HCT116 (cell line): ENCODE results near the gene SIRPD.
A peak's percentile ranks its signal among the peaks of the same experiment; 100 is the strongest.

Source experiments
- CEBPB ChIP-seq: IDR thresholded peaks from 2 replicates; pipeline ENCODE4 v1.6.1; 2012; ENCODE audit warnings: low read depth
- CTCF ChIP-seq, 3 experiments: fragments of 200-600 bp in 1 of 3; sonication (generic) in 1 of 3; IDR thresholded peaks in 2 of 3; conservative IDR thresholded peaks in 1 of 3; 2 replicates each; pipeline ENCODE4 v1.5.1; 2012 to 2017; ENCODE audit warnings: low read depth in 2 of 3, low read length in 2 of 3, antibody characterized with exemption in 1 of 3, borderline replicate concordance in 1 of 3, control low read depth in 1 of 3, mild to moderate bottlenecking in 1 of 3, mixed read lengths in 1 of 3, mixed run types in 1 of 3, moderate library complexity in 1 of 3; ENCODE audit not compliant: insufficient read depth in 1 of 3
- EZH2 ChIP-seq: fragments of 200-600 bp; sonication (generic); IDR thresholded peaks from 2 replicates; pipeline ENCODE4 v1.6.1; 2017; ENCODE audit warnings: antibody characterized with exemption, mixed run types
- FOSL1 ChIP-seq: IDR thresholded peaks from 2 replicates; pipeline ENCODE4 v1.6.1; 2012; ENCODE audit warnings: low read depth
- RAD21 ChIP-seq: IDR thresholded peaks from 2 replicates; pipeline ENCODE4 v1.6.1; 2012; ENCODE audit warnings: low read depth, mild to moderate bottlenecking
- REST ChIP-seq: IDR thresholded peaks from 2 replicates; pipeline ENCODE4 v1.6.1; 2012; ENCODE audit warnings: low read depth

GRCh38 chr20:1509237-1509636, 48.3 kb downstream of the SIRPD start:
- TF ChIP-seq CTCF (IDR thresholded peaks at IDR 0.05 in 2 of 3, conservative IDR thresholded peaks at IDR 0.05 in 1 of 3; ENCODE audit: borderline replicate concordance in 1 of 3, insufficient read depth in 1 of 3, low read depth in 2 of 3, low read length in 2 of 3) (peak; percentile 41 to 62 (median 47); a peak in 5 of 6 replicates), FOSL1 (no peak), REST (no peak), EZH2 (no peak), RAD21 (peak; percentile 73), CEBPB (no peak)
